IMR-90 (cell line): ENCODE results near the gene HECTD1. TPM values are rescaled to one million over a fixed set of nuclear protein-coding genes. Genes with fewer than 3 reads are reported as not detected.

Experiments
- ATAC-seq: fragments of 200-7000 bp; cut with Tn5 transposase; 2 replicates; pipeline ENCODE4 v1.9.1; 2020; ENCODE audit warnings: low read depth, mild to moderate bottlenecking, moderate library complexity
- BruUV-seq: library from RNA; stranded (reverse); fragments of 400-500 nt; replicated peaks from 2 replicates; lab custom pipeline; 2021; lab: Mats Ljungman, UMichigan
- CTCF ChIA-PET: fragments of 300-600 bp; formaldehyde crosslinking; extraction: SDS; loops from one replicate; lab custom pipeline; 2021; ENCODE audit warnings: antibody characterized with exemption; lab: Yijun Ruan, JAX
- POLR2A ChIA-PET: fragments of 300-600 bp; sonication (Branson Sonifier 250); formaldehyde crosslinking; loops from one replicate; lab custom pipeline; 2022; ENCODE audit warnings: antibody characterized with exemption; ENCODE audit not compliant: unreplicated experiment; lab: Charles Lee
- DNase-seq: peaks from one replicate; pipeline ENCODE4 v3.0.0; 2013
- H2AFZ ChIP-seq: replicated peaks from 2 replicates; pipeline ENCODE3; 2013; ENCODE audit warnings: low read length, mild to moderate bottlenecking; ENCODE audit not compliant: poor library complexity
- H2AK5ac ChIP-seq: 2 replicates; pipeline ENCODE4 v1.6.1; 2013; ENCODE audit warnings: low read depth, low read length, inconsistent platforms
- H2AK9ac ChIP-seq: replicated peaks from 2 replicates; pipeline ENCODE3; 2013; ENCODE audit warnings: mild to moderate bottlenecking, low read depth, low read length, moderate library complexity; ENCODE audit not compliant: poor library complexity
- H2BK120ac ChIP-seq: 2 replicates; pipeline ENCODE4 v1.6.1; 2013; ENCODE audit warnings: low read depth, low read length, inconsistent platforms
- H2BK15ac ChIP-seq: 3 replicates; pipeline ENCODE4 v1.6.1; 2013; ENCODE audit warnings: low read depth, low read length, inconsistent platforms
- H2BK20ac ChIP-seq: 2 replicates; pipeline ENCODE4 v1.6.1; 2013; ENCODE audit warnings: low read depth, mild to moderate bottlenecking, inconsistent platforms, low read length, moderate library complexity
- H2BK5ac ChIP-seq: 2 replicates; pipeline ENCODE4 v1.6.1; 2013; ENCODE audit warnings: mild to moderate bottlenecking, low read depth, low read length, inconsistent platforms; ENCODE audit not compliant: poor library complexity, severe bottlenecking
- H3K14ac ChIP-seq: replicated peaks from 2 replicates; pipeline ENCODE4 v1.6.1; 2013; ENCODE audit warnings: low read depth, low read length, inconsistent platforms
- H3K18ac ChIP-seq: 2 replicates; pipeline ENCODE4 v1.6.1; 2013; ENCODE audit warnings: low read depth, low read length, control low read depth
- H3K23ac ChIP-seq: 2 replicates; pipeline ENCODE4 v1.6.1; 2013; ENCODE audit warnings: low read depth, low read length, inconsistent platforms
- H3K27ac ChIP-seq: 2 replicates; pipeline ENCODE4 v1.5.1; 2013; ENCODE audit warnings: mild to moderate bottlenecking, control low read depth, low read length; ENCODE audit not compliant: insufficient read depth
- H3K27me3 ChIP-seq: 2 replicates; pipeline ENCODE4 v1.6.1; 2013; ENCODE audit warnings: low read length; ENCODE audit not compliant: control insufficient read depth, insufficient read depth
- H3K36me3 ChIP-seq: 2 replicates; pipeline ENCODE4 v1.6.1; 2013; ENCODE audit warnings: low read length, mixed read lengths; ENCODE audit not compliant: control insufficient read depth, insufficient read depth
- H3K4ac ChIP-seq: 2 replicates; pipeline ENCODE4 v1.6.1; 2013; ENCODE audit warnings: low read depth, low read length, inconsistent platforms
- H3K4me1 ChIP-seq: 2 replicates; pipeline ENCODE4 v1.6.1; 2013; ENCODE audit warnings: low read length, mixed read lengths; ENCODE audit not compliant: control insufficient read depth, insufficient read depth
- H3K4me2 ChIP-seq: 2 replicates; pipeline ENCODE4 v1.6.1; 2013; ENCODE audit warnings: low read depth, mild to moderate bottlenecking, control low read depth, low read length, moderate library complexity
- H3K4me3 ChIP-seq: 2 replicates; pipeline ENCODE4 v1.5.1; 2013; ENCODE audit warnings: low read depth, mild to moderate bottlenecking, control low read depth, low read length, moderate library complexity; ENCODE audit not compliant: insufficient read depth
- H3K56ac ChIP-seq: 2 replicates; pipeline ENCODE4 v1.6.1; 2013; ENCODE audit warnings: low read length, inconsistent platforms; ENCODE audit not compliant: insufficient read depth; ENCODE audit errors: extremely low read depth
- H3K79me1 ChIP-seq, 2 experiments: 2 replicates each; pipeline ENCODE4 v1.6.1; 2013; ENCODE audit warnings: low read length in 2 of 2, inconsistent platforms in 1 of 2, low read depth in 1 of 2
- H3K9ac ChIP-seq: 2 replicates; pipeline ENCODE4 v1.6.1; 2013; ENCODE audit warnings: low read depth, low read length, control low read depth
- H3K9me1 ChIP-seq: 2 replicates; pipeline ENCODE4 v1.6.1; 2013; ENCODE audit warnings: low read length, inconsistent platforms; ENCODE audit not compliant: insufficient read depth
- H3K9me3 ChIP-seq: 2 replicates; pipeline ENCODE4 v1.6.1; 2013; ENCODE audit warnings: low read length; ENCODE audit not compliant: control insufficient read depth, insufficient read depth
- H4K20me1 ChIP-seq: 2 replicates; pipeline ENCODE4 v1.6.1; 2013; ENCODE audit warnings: low read length, inconsistent platforms; ENCODE audit not compliant: insufficient read depth
- H4K5ac ChIP-seq: 2 replicates; pipeline ENCODE4 v1.6.1; 2013; ENCODE audit warnings: mild to moderate bottlenecking, low read depth, low read length, control low read depth
- H4K8ac ChIP-seq, 2 experiments: 2 replicates each; pipeline ENCODE4 v1.6.1; 2013; ENCODE audit warnings: low read depth in 2 of 2, low read length in 2 of 2, control low read depth in 1 of 2, inconsistent platforms in 1 of 2
- H4K91ac ChIP-seq: 2 replicates; pipeline ENCODE4 v1.6.1; 2013; ENCODE audit warnings: low read depth, low read length, inconsistent platforms; ENCODE audit not compliant: insufficient read depth
- BHLHE40 ChIP-seq: fragments of 150-350 bp; IDR thresholded peaks from 2 replicates; pipeline ENCODE4 v1.6.1; 2016; ENCODE audit warnings: mild to moderate bottlenecking, low read depth, low read length
- CEBPB ChIP-seq: IDR thresholded peaks from 2 replicates; pipeline ENCODE4 v1.6.1; 2012; ENCODE audit warnings: low read depth, low read length, improper control_type of control experiment
- CHD1 ChIP-seq: IDR thresholded peaks from 2 replicates; pipeline ENCODE4 v1.6.1; 2012; ENCODE audit warnings: low read depth, low read length, improper control_type of control experiment
- CTCF ChIP-seq: conservative IDR thresholded peaks from 2 replicates; pipeline ENCODE4 v1.5.1; 2012; ENCODE audit warnings: mild to moderate bottlenecking, low read depth, low read length, improper control_type of control experiment
- ELK1 ChIP-seq: fragments of 150-350 bp; IDR thresholded peaks from 2 replicates; pipeline ENCODE4 v1.6.1; 2016; ENCODE audit warnings: low read depth, mild to moderate bottlenecking, low read length, moderate library complexity, borderline replicate concordance
- FOS ChIP-seq: fragments of 150-350 bp; IDR thresholded peaks from 2 replicates; pipeline ENCODE4 v1.6.1; 2016; ENCODE audit warnings: low read depth, low read length
- MAFK ChIP-seq: IDR thresholded peaks from 2 replicates; pipeline ENCODE4 v1.6.1; 2012; ENCODE audit warnings: low read depth, low read length, improper control_type of control experiment
- MAZ ChIP-seq: IDR thresholded peaks from 2 replicates; pipeline ENCODE4 v1.6.1; 2012; ENCODE audit warnings: low read depth, mild to moderate bottlenecking, low read length, improper control_type of control experiment, moderate library complexity, borderline replicate concordance
- MXI1 ChIP-seq: IDR thresholded peaks from 2 replicates; pipeline ENCODE4 v1.6.1; 2012; ENCODE audit warnings: low read depth, mild to moderate bottlenecking, low read length, moderate library complexity, borderline replicate concordance
- NFE2L2 ChIP-seq: fragments of 150-350 bp; IDR thresholded peaks from 2 replicates; pipeline ENCODE4 v1.6.1; 2016; ENCODE audit warnings: low read depth, mild to moderate bottlenecking, low read length
- POLR2A ChIP-seq: IDR thresholded peaks from 2 replicates; pipeline ENCODE4 v1.6.1; 2012; ENCODE audit warnings: mild to moderate bottlenecking, low read depth, low read length
- RCOR1 ChIP-seq: IDR thresholded peaks from 2 replicates; pipeline ENCODE4 v1.6.1; 2012; ENCODE audit warnings: mild to moderate bottlenecking, low read length, improper control_type of control experiment; ENCODE audit not compliant: insufficient replicate concordance
- RFX5 ChIP-seq: IDR thresholded peaks from 2 replicates; pipeline ENCODE4 v1.8.0; 2012; ENCODE audit warnings: low read depth, mild to moderate bottlenecking, low read length, moderate library complexity
- SMC3 ChIP-seq: fragments of 150-350 bp; IDR thresholded peaks from 2 replicates; pipeline ENCODE4 v1.6.1; 2016; ENCODE audit warnings: low read depth, mild to moderate bottlenecking, antibody characterized with exemption, low read length, moderate library complexity
- USF2 ChIP-seq: fragments of 150-350 bp; IDR thresholded peaks from 2 replicates; pipeline ENCODE4 v1.6.1; 2017; ENCODE audit warnings: mild to moderate bottlenecking, antibody characterized with exemption, low read length, low read depth
- WGBS, 2 experiments: methylation state at CpG; one replicate each; pipeline versions ENCODE4 v1.1.5 to v1.1.7; 2013; ENCODE audit warnings: missing lambda C conversion rate in 2 of 2; ENCODE audit not compliant: insufficient read length in 1 of 2; ENCODE audit errors: extremely low coverage in 2 of 2; 5-methylcytosine and 5-hydroxymethylcytosine counted together
- dilution Hi-C: fragments of 300-500 bp; cut with HindIII; formaldehyde crosslinking; loops from one replicate; pipeline ENCODE4 v1.14.3; 2018; ENCODE audit warnings: low sequenced_read_pairs; ENCODE audit not compliant: unreplicated experiment
- in situ Hi-C: fragments of 300-500 bp; cut with MboI; formaldehyde crosslinking; loops from 3 replicates; pipeline ENCODE4 v1.14.3; 2019; ENCODE audit warnings: low sequenced_read_pairs, inconsistent platforms, mixed read lengths
- intact Hi-C: fragments of 100-400 bp; cut with micrococcal nuclease; formaldehyde crosslinking; loops from 2 replicates; pipeline ENCODE4 v1.10.0; 2022
- polyA plus RNA-seq, 3 experiments: library from polyadenylated mRNA; depleted of rRNA; stranded (reverse); fragments of >200 nt; gene quantifications; 2 replicates each; pipeline ENCODE4 v1.2.3, GENCODE V29; 2012; ENCODE audit warnings: low replicate concordance in 1 of 3
- total RNA-seq: library from RNA; depleted of rRNA; stranded (reverse); fragments of >200 nt; gene quantifications from 2 replicates; pipeline ENCODE4 v1.2.3, GENCODE V29; 2012

HECTD1 gene
- total and polyA plus RNA-seq, 2 of the 4 experiments (the other 2 are of a cell fraction), result 48.5 to 228 TPM

GRCh38 chr14:31222834-31223233, 15.2 kb upstream of the HECTD1 start:
- Histone ChIP-seq H2BK15ac (no peak overlapping the region), H3K9ac (no peak overlapping the region), H3K4me3 (no peak overlapping the region), H3K27me3 (no peaks in the 10 kb centered on the region), H2BK5ac (no peak overlapping the region), H3K79me1 (no peaks in the 10 kb centered on the region), H3K56ac (no peak overlapping the region), H2AK9ac (no peak overlapping the region), H4K20me1 (no peaks in the 10 kb centered on the region), H3K9me1 (no peaks in the 10 kb centered on the region), H4K8ac (no peak overlapping the region), H3K4ac (no peak overlapping the region), H3K27ac (no peak overlapping the region), H2BK120ac (no peak overlapping the region), H4K5ac (no peak overlapping the region), H3K4me1 (peaks cover 2% of the 10 kb centered on the region; the same call in 1 of the 2 replicates), H2BK20ac (no peak overlapping the region), H3K14ac (no peak overlapping the region), H3K23ac (no peak overlapping the region), H3K18ac (no peak overlapping the region), H2AFZ (no peak overlapping the region), H2AK5ac (no peak overlapping the region), H4K91ac (no peak overlapping the region), H3K36me3 (no peaks in the 10 kb centered on the region), H3K4me2 (no peak overlapping the region), H3K9me3 (no peaks in the 10 kb centered on the region)
- no TSS peak for BruUV-seq
- ChIA-PET POLR2A (no interaction called here), CTCF (no interaction called here)
- no CpG with 5 or more reads among the region's 1 CpG for WGBS, 2 experiments
- intact Hi-C loops, result no loop called here
- in situ Hi-C loops, result no loop called here
- ATAC-seq (no peak), DNase-seq (no peak)
- no peak for TF ChIP-seq RFX5
- TF ChIP-seq FOS, result no peak
- TF ChIP-seq MAZ, result no peak
- TF ChIP-seq SMC3, result no peak
- no peak for TF ChIP-seq POLR2A
- TF ChIP-seq MAFK, result no peak
- TF ChIP-seq CTCF, result no peak
- TF ChIP-seq ELK1, result no peak
- no peak for TF ChIP-seq RCOR1
- no peak for TF ChIP-seq BHLHE40
- TF ChIP-seq MXI1, result no peak
- TF ChIP-seq CEBPB, result no peak
- no peak for TF ChIP-seq USF2
- TF ChIP-seq NFE2L2, result no peak
- TF ChIP-seq CHD1, result no peak
- dilution Hi-C loops, result no loop called here
